Measurements from ENCODE around the gene C2CD2.

C2CD2 gene

DNA sequence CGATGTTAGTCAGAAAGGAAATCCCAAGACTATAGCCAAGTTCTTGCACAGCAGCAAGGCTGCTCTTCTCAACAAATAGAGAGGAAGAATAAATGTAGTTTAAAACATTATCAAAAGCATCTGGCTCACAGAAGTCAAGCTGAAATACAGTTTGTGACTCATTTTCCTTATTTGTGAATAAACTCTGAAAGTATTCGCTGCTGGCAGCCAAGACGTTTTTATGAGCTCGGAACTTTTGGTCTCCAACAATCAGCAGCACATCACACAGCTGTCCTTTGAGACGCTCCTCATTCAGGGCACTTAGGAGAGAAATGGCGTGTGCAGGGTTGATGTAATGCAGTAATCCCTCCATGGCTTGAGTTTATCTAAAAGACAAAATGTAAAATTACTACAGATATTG, 39.9 kb upstream of the C2CD2 start:
- no peak overlapping the region for H3K4me3 ChIP-seq (ENCODE audit: low read depth, low read length)
- TF ChIP-seq, protein P1, sequence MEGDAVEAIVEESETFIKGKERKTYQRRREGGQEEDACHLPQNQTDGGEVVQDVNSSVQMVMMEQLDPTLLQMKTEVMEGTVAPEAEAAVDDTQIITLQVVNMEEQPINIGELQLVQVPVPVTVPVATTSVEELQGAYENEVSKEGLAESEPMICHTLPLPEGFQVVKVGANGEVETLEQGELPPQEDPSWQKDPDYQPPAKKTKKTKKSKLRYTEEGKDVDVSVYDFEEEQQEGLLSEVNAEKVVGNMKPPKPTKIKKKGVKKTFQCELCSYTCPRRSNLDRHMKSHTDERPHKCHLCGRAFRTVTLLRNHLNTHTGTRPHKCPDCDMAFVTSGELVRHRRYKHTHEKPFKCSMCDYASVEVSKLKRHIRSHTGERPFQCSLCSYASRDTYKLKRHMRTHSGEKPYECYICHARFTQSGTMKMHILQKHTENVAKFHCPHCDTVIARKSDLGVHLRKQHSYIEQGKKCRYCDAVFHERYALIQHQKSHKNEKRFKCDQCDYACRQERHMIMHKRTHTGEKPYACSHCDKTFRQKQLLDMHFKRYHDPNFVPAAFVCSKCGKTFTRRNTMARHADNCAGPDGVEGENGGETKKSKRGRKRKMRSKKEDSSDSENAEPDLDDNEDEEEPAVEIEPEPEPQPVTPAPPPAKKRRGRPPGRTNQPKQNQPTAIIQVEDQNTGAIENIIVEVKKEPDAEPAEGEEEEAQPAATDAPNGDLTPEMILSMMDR (IDR thresholded peaks at IDR 0.05; ENCODE audit: low read depth, low read length): no peak

GRCh38 chr21:41992576-41992975, 38.8 kb upstream of the C2CD2 start:
- TF ChIP-seq, protein P1 (IDR thresholded peaks at IDR 0.05; ENCODE audit: low read depth, low read length): no peak
- H3K4me3 ChIP-seq (ENCODE audit: low read depth, low read length): no peak overlapping the region

- TF ChIP-seq, protein P1 (IDR thresholded peaks at IDR 0.05; ENCODE audit: low read depth, low read length): no peak
- no peak overlapping the region for H3K4me3 ChIP-seq (ENCODE audit: low read depth, low read length)
These were observed 37.8 kb upstream of the C2CD2 start for GRCh38 chr21:41991659-41992058.

DNA sequence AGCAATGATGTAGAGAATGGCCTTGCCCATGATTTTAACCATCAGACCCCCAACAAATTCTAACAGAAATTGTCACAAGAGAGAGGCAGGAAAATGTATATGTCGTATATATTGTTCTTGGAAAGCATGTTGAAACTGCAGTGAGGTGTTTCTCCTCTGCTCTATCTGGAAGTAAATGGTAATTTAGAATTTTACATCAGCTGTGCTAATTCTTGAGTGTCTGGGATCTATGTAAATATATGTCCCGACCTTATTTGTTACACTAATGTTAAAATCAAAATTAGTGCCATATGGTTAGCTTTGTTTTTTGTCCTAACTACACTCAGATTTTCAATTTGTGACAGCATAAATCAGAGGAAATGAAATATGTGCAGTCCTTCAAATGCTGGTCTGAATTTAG, 35.9 kb upstream of the C2CD2 start:
- TF ChIP-seq, protein P1 (IDR thresholded peaks at IDR 0.05; ENCODE audit: low read depth, low read length): no peak
- H3K4me3 ChIP-seq (ENCODE audit: low read depth, low read length): no peak overlapping the region

DNA sequence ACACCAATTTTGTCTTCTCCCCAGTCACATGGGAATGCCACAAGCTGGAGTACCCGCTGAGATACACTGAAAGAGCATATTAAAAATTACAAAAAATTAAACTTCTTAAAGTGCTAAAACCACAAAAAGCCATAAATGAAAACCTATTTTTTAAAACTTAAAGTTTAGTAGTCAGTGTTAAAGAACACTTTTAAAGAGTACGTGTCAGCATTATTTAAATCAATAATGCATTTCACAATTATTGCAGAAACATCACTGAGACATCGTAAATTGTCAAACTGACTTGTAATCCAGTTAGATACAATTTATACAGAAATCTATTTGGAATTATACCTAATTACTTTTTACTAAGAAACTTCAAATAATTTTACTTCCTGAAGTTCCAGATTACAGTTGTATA, 33.5 kb upstream of the C2CD2 start:
- no peak overlapping the region for H3K4me3 ChIP-seq (ENCODE audit: low read depth, low read length)
- TF ChIP-seq, protein P1 (IDR thresholded peaks at IDR 0.05; ENCODE audit: low read depth, low read length): no peak

- TF ChIP-seq, protein P1 (IDR thresholded peaks at IDR 0.05; ENCODE audit: low read depth, low read length): no peak
These were observed 32.0 kb upstream of the C2CD2 start for GRCh38 chr21:41985662-41986416.

GRCh38 chr21:41983229-41983628, 29.4 kb upstream of the C2CD2 start:
- H3K4me3 ChIP-seq (ENCODE audit: low read depth, low read length): no peak overlapping the region
- TF ChIP-seq, protein P1 (IDR thresholded peaks at IDR 0.05; ENCODE audit: low read depth, low read length): no peak

More at GRCh38 chr21:41985662-41986416, 32.0 kb upstream of the C2CD2 start:
- H3K4me3 ChIP-seq (ENCODE audit: low read depth, low read length): no peak overlapping the region

All from WI38 (cell line).